Measurements from ENCODE around the gene TCL1B. TPM values are rescaled to one million over a fixed set of nuclear protein-coding genes. Genes with fewer than 3 reads are reported as not detected.

TCL1B gene
- total RNA-seq, 3 donors from 2014 or later: not detected

DNA sequence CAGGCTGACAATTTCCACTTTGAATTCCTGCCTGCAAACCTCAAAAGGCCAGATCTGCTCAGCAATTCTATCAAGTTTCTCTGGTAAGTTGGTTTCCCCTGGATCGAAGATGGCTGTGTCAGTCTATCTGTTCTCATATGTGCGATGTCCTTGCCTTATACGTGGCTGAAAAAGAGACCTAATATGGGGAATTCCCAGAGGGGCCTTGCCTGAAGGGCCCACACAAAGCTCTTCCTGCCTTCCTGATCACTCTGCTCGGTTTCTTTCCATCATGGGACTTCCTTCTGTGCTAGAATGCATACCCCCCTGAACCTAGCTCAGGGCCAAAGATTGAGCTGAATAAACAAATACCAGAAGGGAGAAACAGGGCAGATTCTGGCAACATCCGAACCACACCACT, 13.2 kb downstream of the TCL1B start:
- peaks cover 0 to 9% of the 10 kb centered on the region in 2 donors for H3K27me3 ChIP-seq
- no peak overlapping the region for H3K27ac ChIP-seq
- H3K4me3 ChIP-seq: no peak overlapping the region
- no peak for TF ChIP-seq POLR2A (IDR thresholded peaks at IDR 0.05)
- intact Hi-C loops (cut with DNase I; ENCODE audit: low total_unique reads): no loop called here
- H3K36me3 ChIP-seq: no peaks in the 10 kb centered on the region
- no peak for DNase-seq (ENCODE audit: low spot score in 2 of 2)
- H3K4me1 ChIP-seq: no peaks in the 10 kb centered on the region
- H3K9me3 ChIP-seq: no peaks in the 10 kb centered on the region

DNA sequence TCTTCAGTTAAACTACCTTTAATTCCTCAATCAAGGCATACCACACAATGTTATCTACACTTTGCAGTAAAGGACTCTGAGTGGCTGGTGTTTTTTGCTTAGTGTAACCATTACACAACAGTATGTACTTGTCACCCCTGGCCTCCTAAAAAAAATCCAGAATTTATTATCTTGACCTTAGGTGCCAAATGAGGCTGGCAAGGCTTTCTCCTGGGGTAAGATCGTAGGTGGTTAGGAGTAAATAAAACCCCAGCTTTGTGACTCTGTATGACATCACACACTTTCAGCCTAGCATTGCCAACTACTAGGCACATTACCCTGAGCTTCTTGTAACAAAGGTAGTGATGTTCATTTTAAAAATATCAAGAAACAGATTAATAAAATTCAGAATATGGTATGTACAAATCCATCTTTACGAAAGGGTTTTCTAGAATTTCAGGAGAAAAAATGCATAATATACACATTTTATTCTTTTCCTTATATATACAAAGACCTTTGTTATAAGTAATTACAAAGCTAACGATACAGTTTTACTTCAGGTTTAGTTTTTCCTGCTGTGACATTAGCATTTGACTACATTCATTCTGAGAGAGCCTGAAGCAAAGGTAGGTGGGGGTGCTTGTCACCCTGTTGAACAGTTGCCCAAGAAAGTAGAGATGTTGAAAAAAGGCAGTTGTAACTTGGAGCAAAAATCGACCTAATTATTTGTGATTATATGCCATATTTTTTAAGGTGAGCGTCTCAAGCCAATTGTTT, 14.2 kb downstream of the TCL1B start:
- no peaks in the 10 kb centered on the region for H3K4me1 ChIP-seq
- no peak overlapping the region for H3K4me3 ChIP-seq
- H3K27ac ChIP-seq: no peak overlapping the region
- no peak for DNase-seq (ENCODE audit: low spot score in 2 of 2)
- intact Hi-C loops (cut with DNase I; ENCODE audit: low total_unique reads): no loop called here
- H3K27me3 ChIP-seq: peaks cover 0 to 10% of the 10 kb centered on the region in 2 donors
- no peaks in the 10 kb centered on the region for H3K36me3 ChIP-seq
- TF ChIP-seq, protein P1, sequence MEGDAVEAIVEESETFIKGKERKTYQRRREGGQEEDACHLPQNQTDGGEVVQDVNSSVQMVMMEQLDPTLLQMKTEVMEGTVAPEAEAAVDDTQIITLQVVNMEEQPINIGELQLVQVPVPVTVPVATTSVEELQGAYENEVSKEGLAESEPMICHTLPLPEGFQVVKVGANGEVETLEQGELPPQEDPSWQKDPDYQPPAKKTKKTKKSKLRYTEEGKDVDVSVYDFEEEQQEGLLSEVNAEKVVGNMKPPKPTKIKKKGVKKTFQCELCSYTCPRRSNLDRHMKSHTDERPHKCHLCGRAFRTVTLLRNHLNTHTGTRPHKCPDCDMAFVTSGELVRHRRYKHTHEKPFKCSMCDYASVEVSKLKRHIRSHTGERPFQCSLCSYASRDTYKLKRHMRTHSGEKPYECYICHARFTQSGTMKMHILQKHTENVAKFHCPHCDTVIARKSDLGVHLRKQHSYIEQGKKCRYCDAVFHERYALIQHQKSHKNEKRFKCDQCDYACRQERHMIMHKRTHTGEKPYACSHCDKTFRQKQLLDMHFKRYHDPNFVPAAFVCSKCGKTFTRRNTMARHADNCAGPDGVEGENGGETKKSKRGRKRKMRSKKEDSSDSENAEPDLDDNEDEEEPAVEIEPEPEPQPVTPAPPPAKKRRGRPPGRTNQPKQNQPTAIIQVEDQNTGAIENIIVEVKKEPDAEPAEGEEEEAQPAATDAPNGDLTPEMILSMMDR (IDR thresholded peaks at IDR 0.05): no peak
- no peak for TF ChIP-seq POLR2AphosphoS5 (IDR thresholded peaks at IDR 0.05)
- TF ChIP-seq POLR2A (IDR thresholded peaks at IDR 0.05): no peak
- no peaks in the 10 kb centered on the region for H3K9me3 ChIP-seq

DNA sequence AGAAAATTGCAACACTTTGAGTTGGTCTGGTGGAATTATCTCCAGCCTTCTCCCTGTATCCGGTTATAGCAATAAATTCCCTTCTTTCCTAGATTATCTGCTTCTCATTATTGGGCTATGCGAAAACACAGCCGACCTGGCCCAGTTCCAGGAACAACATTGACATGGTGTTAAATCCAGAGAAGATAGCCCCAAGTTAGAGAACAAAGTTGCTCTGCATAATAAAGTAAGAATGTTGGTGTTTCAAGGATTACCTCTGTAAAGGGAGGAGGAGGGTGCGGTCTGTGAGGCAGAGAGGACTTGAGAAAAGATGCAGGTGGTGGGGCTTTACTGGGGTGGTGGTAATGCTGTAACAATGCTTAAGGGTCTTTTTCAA, 15.6 kb downstream of the TCL1B start:
- H3K36me3 ChIP-seq: no peaks in the 10 kb centered on the region
- no peaks in the 10 kb centered on the region for H3K9me3 ChIP-seq
- no peaks in the 10 kb centered on the region for H3K4me1 ChIP-seq
- DNase-seq (ENCODE audit: low spot score in 2 of 2): no peak
- no peak overlapping the region for H3K27ac ChIP-seq
- intact Hi-C loops (cut with DNase I; ENCODE audit: low total_unique reads): no loop called here
- TF ChIP-seq POLR2AphosphoS5 (IDR thresholded peaks at IDR 0.05) (no peak), POLR2A (IDR thresholded peaks at IDR 0.05) (no peak)
- TF ChIP-seq, protein P1 (IDR thresholded peaks at IDR 0.05): no peak
- peaks cover 0 to 10% of the 10 kb centered on the region in 2 donors for H3K27me3 ChIP-seq
- no peak overlapping the region for H3K4me3 ChIP-seq

DNA sequence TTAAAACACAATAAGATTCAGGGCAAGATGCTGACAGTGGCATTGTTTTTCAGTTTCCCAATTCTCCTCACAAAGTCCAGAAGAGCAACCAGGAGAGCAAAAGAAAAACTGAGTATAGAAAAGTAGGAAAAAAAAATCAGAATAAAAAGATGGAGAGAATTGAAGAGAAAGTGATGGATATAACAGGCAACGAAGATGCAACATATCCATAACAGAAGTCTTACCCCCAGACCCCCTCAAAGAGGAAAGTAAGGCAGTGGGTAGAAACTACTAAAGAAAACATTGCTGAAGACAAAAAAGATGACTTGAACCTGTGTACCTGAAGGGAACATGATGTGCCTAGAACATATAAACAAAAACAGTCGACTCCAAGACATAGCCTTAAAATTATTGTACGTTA, 17.1 kb downstream of the TCL1B start:
- Histone ChIP-seq H3K4me3 (no peak overlapping the region), H3K9me3 (no peaks in the 10 kb centered on the region), H3K27ac (no peak overlapping the region), H3K27me3 (peaks cover 0 to 10% of the 10 kb centered on the region in 2 donors), H3K36me3 (no peaks in the 10 kb centered on the region), H3K4me1 (no peaks in the 10 kb centered on the region)
- no peak for DNase-seq (ENCODE audit: low spot score in 2 of 2)
- TF ChIP-seq POLR2AphosphoS5 (IDR thresholded peaks at IDR 0.05) (no peak), POLR2A (IDR thresholded peaks at IDR 0.05) (no peak)
- TF ChIP-seq, protein P1 (IDR thresholded peaks at IDR 0.05): no peak
- intact Hi-C loops (cut with DNase I; ENCODE audit: low total_unique reads): no loop called here

DNA sequence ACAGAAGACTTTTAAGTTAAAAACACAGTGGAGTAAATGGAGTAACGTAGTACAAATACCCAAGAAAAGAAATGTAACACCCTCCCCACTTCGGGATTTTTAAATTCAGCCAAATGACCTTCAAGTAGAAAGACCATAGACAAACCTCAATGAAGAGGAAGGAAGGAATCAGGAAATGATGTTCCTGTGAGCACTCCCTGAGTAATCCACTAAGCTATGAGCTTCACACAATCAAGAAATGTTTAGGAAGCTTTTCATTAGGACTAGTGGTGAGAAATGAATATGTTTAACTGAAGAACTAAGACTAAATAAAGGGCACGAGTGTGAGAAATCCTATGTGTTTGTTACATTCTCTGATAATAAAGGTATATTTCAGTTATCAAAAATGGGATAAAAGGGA, 17.6 kb downstream of the TCL1B start:
- intact Hi-C loops (cut with DNase I; ENCODE audit: low total_unique reads): no loop called here
- DNase-seq (ENCODE audit: low spot score in 2 of 2): no peak
- H3K9me3 ChIP-seq: no peaks in the 10 kb centered on the region
- H3K4me3 ChIP-seq: no peak overlapping the region
- H3K27me3 ChIP-seq: peaks cover 0 to 10% of the 10 kb centered on the region in 2 donors
- H3K27ac ChIP-seq: no peak overlapping the region
- no peaks in the 10 kb centered on the region for H3K4me1 ChIP-seq
- TF ChIP-seq, protein P1 (IDR thresholded peaks at IDR 0.05): no peak
- no peak for TF ChIP-seq POLR2AphosphoS5 (IDR thresholded peaks at IDR 0.05)
- no peak for TF ChIP-seq POLR2A (IDR thresholded peaks at IDR 0.05)
- H3K36me3 ChIP-seq: no peaks in the 10 kb centered on the region

All from breast epithelium (tissue), 4 donors.